Activated CD4-positive, alpha-beta T cell treated with anti-CD3 and anti-CD28 coated beads, Interleukin-2, amount 50 U/mL, for 1 hour (primary cell): Measurements from ENCODE around the gene NAALADL2.
"Not testable (repeated sequence)": the region's sequence is repeated elsewhere in the genome, so short reads cannot be mapped to it uniquely, and the experiment has no call there.

ENCODE experiments used
- DNase-seq: peaks from one replicate; pipeline ENCODE4 v3.0.0-alpha.2; 2020

The NAALADL2 gene

DNA sequence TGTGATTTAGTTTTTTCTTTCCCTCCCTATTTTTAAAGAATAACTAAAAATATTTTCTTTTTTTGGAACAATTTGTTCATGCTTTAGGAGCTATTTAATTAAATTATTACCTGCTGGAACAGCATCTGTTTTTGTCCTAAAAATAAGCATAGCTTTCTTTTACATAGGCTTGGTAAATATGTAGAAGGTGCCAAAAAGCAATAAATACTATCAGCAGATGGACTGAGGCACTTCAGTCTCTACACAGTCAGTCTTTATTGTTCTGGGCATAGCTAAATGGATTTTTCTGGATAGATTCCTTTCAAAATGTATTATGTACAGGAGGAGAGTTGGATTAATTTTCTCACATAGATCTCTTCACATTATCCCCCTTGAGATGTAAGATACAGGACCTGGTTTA is 223.5 kb downstream of the NAALADL2 start:
- no peak for DNase-seq

DNA sequence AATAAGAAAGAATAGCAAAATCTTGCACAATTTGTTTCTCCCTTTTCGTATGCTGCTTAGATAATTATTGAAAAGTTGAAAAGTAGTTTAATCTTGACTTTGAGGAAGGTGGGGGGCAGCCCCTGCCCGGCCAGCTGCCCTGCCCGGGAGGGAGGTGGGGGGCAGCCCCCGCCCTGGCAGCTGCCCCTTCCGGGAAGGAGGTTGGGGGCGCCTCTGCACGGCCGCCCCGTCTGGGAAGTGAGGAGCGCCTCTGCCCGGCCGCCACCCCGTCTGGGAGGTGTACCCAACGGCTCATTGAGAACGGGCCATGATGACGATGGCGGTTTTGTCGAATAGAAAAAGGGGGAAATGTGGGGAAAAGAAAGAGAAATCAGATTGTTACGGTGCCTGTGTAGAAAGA is 228.0 kb downstream of the NAALADL2 start:
- not testable (repeated sequence) for DNase-seq

DNA sequence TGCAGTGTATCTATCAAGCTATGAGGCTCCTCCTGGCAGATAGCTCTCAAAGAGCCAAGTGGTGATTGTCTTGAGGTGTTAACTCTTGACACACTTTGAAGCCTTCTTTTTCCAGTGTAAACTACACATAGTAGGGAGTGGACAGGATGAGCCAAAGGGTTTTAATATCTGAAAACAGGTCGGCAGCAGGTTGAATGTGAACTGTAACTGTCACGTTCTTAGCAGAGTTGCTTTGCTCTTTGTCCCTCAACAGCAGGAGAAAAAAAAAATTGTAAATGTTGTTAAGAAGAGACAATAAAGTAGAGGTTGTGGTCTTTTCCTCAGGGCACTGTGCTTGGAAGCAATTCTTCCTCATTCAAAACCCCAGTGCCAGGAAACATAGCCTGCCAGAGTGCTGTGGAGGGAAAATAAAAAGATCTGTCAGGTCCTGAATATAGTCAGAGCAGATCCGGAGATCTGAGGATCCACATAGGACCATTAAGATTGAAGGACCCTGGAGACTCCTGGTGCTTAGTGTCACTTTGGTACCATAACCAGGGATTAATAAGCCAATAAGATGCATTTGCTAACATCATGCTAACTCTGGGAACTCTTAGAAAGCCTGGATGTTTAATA is 229.7 kb downstream of the NAALADL2 start:
- DNase-seq: no peak

DNA sequence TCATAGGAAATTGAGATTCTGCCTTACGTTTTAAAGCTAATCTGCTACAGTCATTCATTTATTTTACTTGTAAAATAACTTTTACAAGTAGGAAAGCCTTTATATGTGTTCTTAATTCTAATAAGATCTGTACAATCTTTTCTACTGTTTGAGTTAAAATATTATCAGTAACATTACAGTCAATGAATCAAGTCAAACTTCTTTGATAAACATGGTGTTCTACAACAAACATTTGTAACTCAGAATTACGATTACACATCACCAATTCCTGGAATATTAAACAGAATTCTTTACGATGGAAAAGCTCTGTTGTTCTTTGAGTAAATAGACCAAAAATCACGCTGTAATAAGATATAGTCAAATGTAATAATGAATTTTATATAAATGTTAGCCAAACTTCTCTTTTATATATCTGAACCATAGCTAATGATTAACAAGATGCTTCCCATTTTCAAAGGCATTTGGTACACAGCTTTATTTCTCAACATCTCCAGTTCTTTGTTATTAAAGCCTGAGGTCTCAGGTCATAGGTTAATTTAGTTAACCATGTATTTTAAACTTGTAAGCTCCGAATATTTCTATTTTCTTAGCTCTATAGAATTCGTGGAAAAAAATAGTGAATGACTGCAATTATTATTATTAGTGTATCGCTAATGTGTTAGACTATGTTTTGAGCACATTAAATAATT is 232.4 kb downstream of the NAALADL2 start:
- DNase-seq: no peak

DNA sequence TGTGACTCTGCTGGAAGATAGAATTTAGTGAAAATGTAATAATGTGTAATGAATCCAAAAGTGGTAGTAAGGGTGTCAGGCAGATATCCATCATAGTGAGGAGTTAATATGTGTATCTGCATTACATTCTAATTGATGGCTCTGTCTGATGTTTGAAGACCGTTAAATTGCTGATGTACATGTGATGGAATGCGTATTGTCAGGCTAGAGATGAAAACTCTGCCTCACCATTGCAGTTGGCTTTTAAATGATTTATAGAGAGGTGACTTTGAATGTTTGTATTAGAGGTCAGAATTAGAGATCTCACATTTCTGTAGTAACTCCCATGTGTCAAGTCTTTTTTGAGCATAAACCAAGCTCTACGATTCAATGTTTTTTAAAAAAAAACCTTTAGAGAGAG is 234.6 kb downstream of the NAALADL2 start:
- no peak for DNase-seq

DNA sequence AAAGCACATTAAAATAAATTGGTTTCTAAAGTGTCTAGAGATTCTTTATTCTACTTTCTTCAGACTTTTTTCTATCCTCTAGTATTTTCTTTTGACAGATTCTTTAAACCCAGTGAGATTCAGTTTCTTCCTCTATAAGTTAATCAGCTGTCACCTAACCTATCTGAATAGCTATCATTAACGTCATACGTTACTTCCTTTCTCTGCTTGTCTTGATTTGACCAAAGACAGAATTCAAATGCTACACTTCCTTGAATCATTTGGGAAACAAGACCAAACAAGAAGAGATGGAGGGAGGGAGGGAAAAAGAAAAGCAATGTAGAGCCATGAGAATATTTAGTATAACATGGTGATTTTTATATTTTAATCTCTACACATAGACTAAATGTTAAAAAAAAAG is 235.2 kb downstream of the NAALADL2 start:
- no peak for DNase-seq

- no peak for DNase-seq
Measured at GRCh38 chr3:175098644-175099043, 239.5 kb downstream of the NAALADL2 start.

GRCh38 chr3:175102161-175102560 is 243.0 kb downstream of the NAALADL2 start:
- DNase-seq: no peak

DNA sequence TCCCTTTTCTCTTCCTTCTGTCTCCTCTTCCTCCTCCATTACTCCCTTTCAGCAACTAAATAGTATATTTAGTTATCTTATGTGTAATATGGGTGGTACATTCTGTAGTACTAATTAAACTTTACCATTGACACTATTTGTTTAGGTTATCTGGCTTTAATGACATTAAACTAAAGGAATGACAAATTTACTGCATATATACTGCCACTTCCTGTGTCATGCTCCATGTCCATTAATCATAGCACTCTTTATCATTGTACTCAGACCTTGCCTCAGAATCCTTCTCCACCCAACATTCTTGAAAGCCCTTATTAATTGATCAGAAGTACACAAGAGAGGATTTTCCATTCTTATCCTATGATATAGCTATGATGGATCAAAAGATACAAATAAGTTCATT is 244.2 kb downstream of the NAALADL2 start:
- no peak for DNase-seq

- no peak for DNase-seq
Measured at GRCh38 chr3:175105066-175105465, 245.9 kb downstream of the NAALADL2 start.

DNA sequence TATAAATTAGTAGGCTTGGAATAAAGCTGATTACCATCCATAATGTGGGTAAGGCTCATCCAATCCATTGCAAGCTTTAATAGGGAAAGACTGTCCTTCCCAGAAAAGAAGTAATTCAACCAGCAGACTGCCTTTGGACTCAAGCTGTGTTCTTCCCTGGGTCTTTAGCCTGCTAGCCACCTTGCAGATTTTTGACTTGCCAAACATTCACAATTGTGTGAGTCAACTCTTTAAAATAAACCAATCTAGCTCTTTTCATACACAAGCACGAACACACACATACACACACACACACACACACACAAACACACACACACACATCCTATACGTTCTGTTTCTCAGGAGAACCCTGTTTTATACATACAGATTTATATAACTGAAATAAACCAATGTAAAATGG is 248.1 kb downstream of the NAALADL2 start:
- DNase-seq: no peak

DNA sequence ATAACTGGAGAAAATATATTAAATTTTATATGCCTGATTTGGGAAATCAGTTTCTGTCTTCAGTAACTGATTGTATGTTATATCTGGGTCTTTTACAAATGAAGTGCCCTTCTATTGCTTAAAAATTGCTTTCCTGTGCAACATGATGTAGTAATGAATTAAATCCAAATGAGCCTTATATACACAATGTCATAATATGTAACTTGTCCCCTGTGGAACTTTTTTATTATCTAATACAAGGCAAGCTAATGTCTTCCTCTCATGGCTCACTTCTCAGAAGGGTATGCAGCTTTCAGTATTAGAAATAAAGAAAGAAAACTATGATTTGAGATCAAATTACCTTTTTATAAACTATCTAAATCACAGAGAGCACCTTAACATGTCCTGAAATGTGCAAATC is 248.9 kb downstream of the NAALADL2 start:
- no peak for DNase-seq

GRCh38 chr3:175108613-175109151 is 249.5 kb downstream of the NAALADL2 start:
- no peak for DNase-seq

DNA sequence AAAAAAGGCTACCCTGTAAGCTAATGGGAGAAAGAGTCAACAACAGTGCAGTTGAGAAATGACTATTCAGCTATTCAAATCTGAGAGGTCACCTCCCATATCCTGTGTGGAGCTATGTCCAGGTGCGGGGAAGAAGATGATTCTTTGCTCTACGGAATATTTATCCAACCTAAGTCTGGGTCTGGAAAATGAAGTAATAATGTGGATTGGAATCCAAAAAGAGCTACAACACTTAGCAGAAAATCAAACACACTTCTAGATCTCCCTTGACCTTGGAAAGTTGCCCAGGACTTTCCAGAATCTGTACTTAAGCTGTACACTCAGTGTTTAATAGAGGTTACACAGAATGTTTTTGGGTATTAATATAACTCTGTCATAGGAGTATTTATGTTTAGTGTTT is 251.9 kb downstream of the NAALADL2 start:
- no peak for DNase-seq

GRCh38 chr3:175118382-175118941 is 259.3 kb downstream of the NAALADL2 start:
- DNase-seq: no peak

DNA sequence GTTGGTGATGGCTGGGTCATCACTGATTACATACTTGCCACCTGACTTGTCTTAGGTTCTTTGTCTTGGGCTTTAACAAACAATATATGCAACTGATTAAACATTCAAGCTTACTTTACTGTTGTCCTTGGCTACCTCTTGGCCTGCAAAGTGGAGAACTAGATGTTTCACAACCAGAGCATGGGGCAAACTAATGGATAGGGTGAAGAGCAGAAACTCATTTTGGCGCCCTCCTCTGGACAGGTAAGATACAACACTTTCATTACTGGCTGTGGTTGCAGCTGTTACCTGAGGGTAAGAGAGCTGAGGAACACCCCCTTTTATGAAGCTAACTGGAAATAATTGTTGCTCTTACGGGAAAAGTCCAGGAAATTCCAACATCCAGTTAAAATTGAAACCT is 262.1 kb downstream of the NAALADL2 start:
- DNase-seq: no peak

DNA sequence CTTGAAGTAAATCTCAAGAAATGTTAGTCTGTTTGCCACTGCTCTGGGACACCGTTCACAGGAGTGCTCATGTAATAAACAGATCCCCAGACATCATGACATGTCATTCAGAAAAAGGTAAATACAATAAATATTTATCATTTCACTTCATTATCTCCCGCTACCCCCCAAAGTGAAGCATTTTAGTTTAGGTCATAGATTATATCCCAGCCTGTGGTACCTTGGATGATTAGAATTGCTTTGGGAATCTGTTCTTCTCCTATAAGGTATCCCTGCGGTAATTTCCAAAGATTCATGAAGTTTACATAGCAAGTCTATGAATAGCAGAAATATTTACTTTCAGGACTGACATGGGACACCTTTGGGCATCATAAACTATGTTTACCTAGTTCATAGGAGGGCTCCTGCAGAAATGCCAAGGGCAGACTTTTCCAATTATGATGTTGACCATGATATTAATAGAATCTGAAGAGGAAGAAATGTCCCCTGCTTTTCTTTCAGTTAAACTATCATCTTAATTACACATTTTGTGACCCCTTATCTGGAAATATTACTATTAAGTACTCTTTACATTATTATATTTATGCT is 268.0 kb downstream of the NAALADL2 start:
- no peak for DNase-seq

- no peak for DNase-seq
Measured at GRCh38 chr3:175129126-175129525, 270.0 kb downstream of the NAALADL2 start.

DNA sequence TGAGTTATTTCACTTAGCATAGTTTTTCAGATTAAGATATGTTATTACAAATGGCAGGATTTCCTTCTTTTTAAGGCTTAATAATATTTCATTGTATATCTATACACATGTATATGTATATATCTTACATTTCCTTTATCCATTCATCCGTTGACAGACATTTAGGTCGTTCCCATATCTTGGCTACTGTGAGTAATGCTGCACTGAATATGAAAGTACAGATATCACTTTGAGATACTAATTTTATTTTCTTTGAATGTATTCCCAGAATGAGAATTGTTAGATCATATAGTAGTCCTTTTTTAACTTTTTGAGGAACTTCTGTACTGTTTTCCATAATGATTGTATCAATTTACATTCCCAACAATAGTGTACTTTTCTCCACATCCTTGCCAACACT is 270.4 kb downstream of the NAALADL2 start:
- DNase-seq: no peak

DNA sequence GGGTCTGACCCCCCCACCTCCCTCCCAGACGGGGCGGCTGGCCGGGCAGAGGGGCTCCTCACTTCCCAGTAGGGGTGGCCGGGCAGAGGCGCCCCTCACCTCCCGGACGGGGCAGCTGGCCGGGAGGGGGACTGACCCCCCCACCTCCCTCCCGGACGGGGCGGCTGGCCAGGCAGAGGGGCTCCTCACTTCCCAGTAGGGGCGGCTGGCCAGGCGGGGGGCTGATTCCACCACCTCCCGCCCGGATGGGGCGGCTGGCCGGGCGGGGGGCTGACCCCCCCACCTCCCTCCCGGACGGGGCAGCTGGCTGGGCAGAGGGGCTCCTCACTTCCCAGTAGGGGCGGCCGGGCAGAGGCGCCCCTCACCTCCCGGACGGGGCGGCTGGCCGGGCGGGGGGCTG is 272.7 kb downstream of the NAALADL2 start:
- DNase-seq: not testable (repeated sequence)

DNA sequence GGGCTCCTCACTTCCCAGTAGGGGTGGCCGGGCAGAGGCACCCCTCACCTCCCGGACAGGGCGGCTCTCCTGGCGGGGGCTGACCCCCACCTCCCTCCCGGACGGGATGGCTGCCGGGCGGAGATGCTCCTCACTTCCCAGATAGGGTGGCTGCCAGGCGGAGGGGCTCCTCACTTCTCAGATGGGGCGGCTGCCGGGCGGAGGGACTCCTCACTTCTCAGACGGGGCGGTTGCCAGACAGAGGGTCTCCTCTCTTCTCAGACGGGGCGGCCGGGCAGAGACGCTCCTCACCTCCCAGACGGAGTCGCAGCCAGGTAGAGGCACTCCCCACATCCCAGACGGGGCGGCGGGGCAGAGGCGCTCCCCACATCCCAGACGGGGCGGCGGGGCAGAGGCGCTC is 273.6 kb downstream of the NAALADL2 start:
- not testable (repeated sequence) for DNase-seq

DNA sequence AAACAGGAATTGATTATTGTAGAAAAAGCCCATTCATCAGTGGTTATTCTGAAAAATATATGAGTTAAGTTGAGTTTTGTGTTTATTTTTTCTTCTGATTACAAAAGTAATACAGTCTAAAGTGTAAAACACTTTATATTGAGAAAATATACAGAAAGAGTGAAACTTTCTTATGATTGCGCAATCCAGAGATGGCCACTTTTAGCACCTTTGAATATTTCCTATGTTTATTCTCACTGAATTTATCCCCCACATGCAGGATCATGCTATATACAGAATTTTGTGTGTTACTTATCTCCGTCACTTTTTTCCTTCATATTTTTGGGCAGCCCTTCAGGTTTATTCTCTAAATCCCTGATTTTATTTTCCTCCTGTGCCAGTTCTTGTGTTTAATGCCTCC is 285.2 kb downstream of the NAALADL2 start:
- no peak for DNase-seq

- no peak for DNase-seq
Measured at GRCh38 chr3:175146258-175146657, 287.1 kb downstream of the NAALADL2 start.

DNA sequence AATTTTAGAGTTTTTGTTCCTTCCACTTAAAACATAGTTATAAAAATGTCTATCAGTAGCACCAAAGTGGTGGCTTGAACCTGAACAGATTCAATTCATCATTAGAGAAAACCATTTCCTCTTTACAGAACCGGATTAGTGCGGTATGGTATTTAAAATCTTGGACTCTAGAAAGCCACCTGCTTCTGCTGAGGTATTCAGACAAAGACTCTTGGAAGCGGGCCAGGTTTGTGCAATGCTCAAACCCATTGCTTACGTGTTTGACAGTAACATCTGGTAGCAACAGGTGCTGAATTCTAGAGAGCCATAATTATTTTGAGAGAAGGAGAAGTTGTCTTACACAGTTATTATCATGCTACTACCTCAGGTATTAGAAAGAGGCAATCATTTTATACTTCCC is 290.5 kb downstream of the NAALADL2 start:
- no peak for DNase-seq
